H9 (cell line): Measurements from ENCODE around the gene STARD3. TPM values are rescaled to one million over a fixed set of nuclear protein-coding genes. Genes with fewer than 3 reads are reported as not detected.
A peak's percentile ranks its signal among the peaks of the same experiment; 100 is the strongest.

Source experiments
- DNase-seq: peaks from one replicate; pipeline ENCODE4 v3.0.0-alpha.2; 2017
- H2AFZ ChIP-seq: one replicate; pipeline ENCODE4 v1.6.1; 2013; ENCODE audit warnings: mild to moderate bottlenecking, low read length, control low read depth, moderate library complexity
- H2AK5ac ChIP-seq: 2 replicates; pipeline ENCODE4 v1.6.1; 2013; ENCODE audit warnings: low read length, control low read depth, mixed read lengths; ENCODE audit not compliant: insufficient read length
- H2BK120ac ChIP-seq: one replicate; pipeline ENCODE4 v1.6.1; 2013; ENCODE audit warnings: low read depth, mild to moderate bottlenecking, low read length, control low read depth, inconsistent platforms; ENCODE audit not compliant: poor library complexity, severe bottlenecking
- H2BK12ac ChIP-seq: 2 replicates; pipeline ENCODE4 v1.6.1; 2013; ENCODE audit warnings: low read length, control low read depth, mixed read lengths, low read depth; ENCODE audit not compliant: insufficient read length
- H2BK15ac ChIP-seq: 2 replicates; pipeline ENCODE4 v1.6.1; 2013; ENCODE audit warnings: low read depth, low read length, control low read depth
- H2BK20ac ChIP-seq: one replicate; pipeline ENCODE4 v1.6.1; 2013; ENCODE audit warnings: low read depth, mild to moderate bottlenecking, low read length, control low read depth, inconsistent platforms; ENCODE audit not compliant: poor library complexity, severe bottlenecking
- H2BK5ac ChIP-seq: 2 replicates; pipeline ENCODE4 v1.6.1; 2013; ENCODE audit warnings: low read length, control low read depth, mixed read lengths; ENCODE audit not compliant: insufficient read length
- H3K14ac ChIP-seq: 2 replicates; pipeline ENCODE4 v1.6.1; 2013; ENCODE audit warnings: low read length, control low read depth; ENCODE audit not compliant: insufficient read depth
- H3K18ac ChIP-seq: 2 replicates; pipeline ENCODE4 v1.6.1; 2013; ENCODE audit warnings: low read depth, mild to moderate bottlenecking, mixed read lengths, low read length, control low read depth; ENCODE audit not compliant: insufficient read length
- H3K23ac ChIP-seq: 2 replicates; pipeline ENCODE4 v1.6.1; 2013; ENCODE audit warnings: low read length, control low read depth, mixed read lengths, low read depth; ENCODE audit not compliant: insufficient read length
- H3K23me2 ChIP-seq: 2 replicates; pipeline ENCODE4 v1.6.1; 2013; ENCODE audit warnings: low read depth, mild to moderate bottlenecking, mixed read lengths, low read length, control low read depth; ENCODE audit not compliant: insufficient read length, poor library complexity, severe bottlenecking
- H3K27ac ChIP-seq: 2 replicates; pipeline ENCODE4 v1.5.1; 2013; ENCODE audit warnings: low read length, control low read depth, mixed read lengths, low read depth; ENCODE audit not compliant: insufficient read length
- H3K27me3 ChIP-seq: 2 replicates; pipeline ENCODE4 v1.6.1; 2013; ENCODE audit warnings: low read length, control low read depth, inconsistent platforms; ENCODE audit not compliant: insufficient read depth
- H3K4ac ChIP-seq: 2 replicates; pipeline ENCODE4 v1.6.1; 2013; ENCODE audit warnings: low read depth, mild to moderate bottlenecking, control low read depth, inconsistent platforms, low read length, moderate library complexity
- H3K4me1 ChIP-seq: 2 replicates; pipeline ENCODE4 v1.6.1; 2013; ENCODE audit warnings: low read length, control low read depth, inconsistent platforms; ENCODE audit not compliant: insufficient read depth
- H3K4me2 ChIP-seq: 2 replicates; pipeline ENCODE4 v1.6.1; 2013; ENCODE audit warnings: low read length, control low read depth, mixed read lengths; ENCODE audit not compliant: insufficient read length, insufficient read depth
- H3K56ac ChIP-seq: 2 replicates; pipeline ENCODE4 v1.6.1; 2013; ENCODE audit warnings: low read depth, mild to moderate bottlenecking, mixed read lengths, low read length, control low read depth; ENCODE audit not compliant: insufficient read length
- H3K79me1 ChIP-seq: 2 replicates; pipeline ENCODE4 v1.6.1; 2013; ENCODE audit warnings: low read depth, mild to moderate bottlenecking, moderate library complexity, low read length, control low read depth, inconsistent platforms; ENCODE audit not compliant: insufficient read depth, poor library complexity, severe bottlenecking
- H3K79me2 ChIP-seq: 2 replicates; pipeline ENCODE4 v1.6.1; 2013; ENCODE audit warnings: low read length, control low read depth, inconsistent platforms; ENCODE audit not compliant: insufficient read depth
- H3K9ac ChIP-seq: 2 replicates; pipeline ENCODE4 v1.6.1; 2013; ENCODE audit warnings: low read length, control low read depth, mixed read lengths; ENCODE audit not compliant: insufficient read length; ENCODE audit errors: extremely low read depth
- H3K9me3 ChIP-seq: one replicate; pipeline ENCODE4 v1.6.1; 2013; ENCODE audit warnings: low read depth, low read length, inconsistent platforms; ENCODE audit not compliant: control insufficient read depth
- H3T11ph ChIP-seq: one replicate; pipeline ENCODE4 v1.6.1; 2013; ENCODE audit warnings: mild to moderate bottlenecking, low read length, control low read depth, inconsistent platforms
- H4K20me1 ChIP-seq: one replicate; pipeline ENCODE4 v1.6.1; 2013; ENCODE audit not compliant: control insufficient read depth, insufficient read length, insufficient read depth
- H4K5ac ChIP-seq: 2 replicates; pipeline ENCODE4 v1.6.1; 2013; ENCODE audit warnings: low read depth, mild to moderate bottlenecking, mixed read lengths, low read length, control low read depth; ENCODE audit not compliant: insufficient read length
- H4K8ac ChIP-seq: replicated peaks from 2 replicates; pipeline ENCODE4 v1.6.1; 2013; ENCODE audit warnings: low read length, control low read depth, mixed read lengths, low read depth; ENCODE audit not compliant: insufficient read length
- H4K91ac ChIP-seq: 2 replicates; pipeline ENCODE4 v1.6.1; 2013; ENCODE audit warnings: low read depth, mild to moderate bottlenecking, moderate library complexity, mixed read lengths, low read length, control low read depth; ENCODE audit not compliant: insufficient read length
- H3K27ac Mint-ChIP-seq, 3 experiments: 2 replicates in 2 of 3; 3 replicates in 1 of 3; pipeline ENCODE4 v1.8.0; 2020 to 2021; ENCODE audit warnings: mixed read lengths in 3 of 3, mild to moderate bottlenecking in 1 of 3, moderate library complexity in 1 of 3
- H3K27me3 Mint-ChIP-seq: 2 replicates; pipeline ENCODE4 v1.8.0; 2021; ENCODE audit warnings: low read depth, mild to moderate bottlenecking, moderate library complexity, mixed read lengths
- H3K36me3 Mint-ChIP-seq, 3 experiments: 2 replicates in 2 of 3; 3 replicates in 1 of 3; pipeline ENCODE4 v1.8.0; 2020 to 2021; ENCODE audit warnings: low read depth in 3 of 3, mixed read lengths in 3 of 3; ENCODE audit not compliant: insufficient read depth in 1 of 3
- H3K4me1 Mint-ChIP-seq, 2 experiments: 2 replicates each; pipeline ENCODE4 v1.8.0; 2020; ENCODE audit warnings: mixed read lengths in 2 of 2
- H3K4me3 Mint-ChIP-seq, 2 experiments: 2 replicates in 1 of 2; 3 replicates in 1 of 2; pipeline ENCODE4 v1.8.0; 2020 to 2021; ENCODE audit warnings: mild to moderate bottlenecking in 2 of 2, mixed read lengths in 2 of 2, moderate library complexity in 1 of 2
- H3K9me3 Mint-ChIP-seq, 2 experiments: 2 replicates in 1 of 2; 3 replicates in 1 of 2; pipeline ENCODE4 v1.8.0; 2020; ENCODE audit warnings: mild to moderate bottlenecking in 2 of 2, mixed read lengths in 2 of 2, moderate library complexity in 1 of 2
- CTCF ChIP-seq: fragments of 200-600 bp; sonication (generic); conservative IDR thresholded peaks from 3 replicates; pipeline ENCODE4 v1.8.0; 2021; ENCODE audit warnings: antibody characterized with exemption, mild to moderate bottlenecking
- WGBS: extraction: QIAGEN DNeasy Blood & Tissue Kit; methylation state at CpG from one replicate; pipeline ENCODE4 v1.1.7; 2013; ENCODE audit warnings: missing lambda C conversion rate, low lambda C conversion rate, mixed read lengths; ENCODE audit not compliant: insufficient read length; ENCODE audit errors: extremely low coverage; 5-methylcytosine and 5-hydroxymethylcytosine counted together
- total RNA-seq: library from RNA; stranded (reverse); gene quantifications from 2 replicates; pipeline ENCODE4 v1.2.1, GENCODE V29; 2021

Gene STARD3
- total RNA-seq, 1 experiment from 2014 or later = 51.3 TPM

- H3K27ac ChIP-seq = no peak overlapping the region
- no peak overlapping the region for H4K8ac ChIP-seq
- H3K18ac ChIP-seq = no peak overlapping the region
- no peaks in the 10 kb centered on the region for H3K79me1 ChIP-seq
- H3K79me2 ChIP-seq = no peaks in the 10 kb centered on the region
- H3K4me3 Mint-ChIP-seq = no peak overlapping the region; a peak in 1 of 5 replicates
- no peak for DNase-seq
- TF ChIP-seq CTCF = no peak
- peaks cover 12 to 31% of the 10 kb centered on the region in 2 experiments for H3K4me1 Mint-ChIP-seq
- H3K56ac ChIP-seq = no peak overlapping the region
- H3K23ac ChIP-seq = no peak overlapping the region
- H2BK120ac ChIP-seq = no peak overlapping the region
- no peaks in the 10 kb centered on the region for H4K20me1 ChIP-seq
- no peak overlapping the region for H2AFZ ChIP-seq
- H3K27ac Mint-ChIP-seq = peak overlapping the region in 1 of 3 experiments; percentile 40; a peak in 1 of 7 replicates
- no peaks in the 10 kb centered on the region; the same call in 1 of the 2 replicates for H3K4me1 ChIP-seq
- H3K23me2 ChIP-seq = peaks cover 15% of the 10 kb centered on the region
- H3K4me2 ChIP-seq = no peak overlapping the region
- H2BK20ac ChIP-seq = no peak overlapping the region
- H3K27me3 ChIP-seq = peaks cover 52% of the 10 kb centered on the region
- H3T11ph ChIP-seq = no peak overlapping the region
- H2BK12ac ChIP-seq = no peak overlapping the region
- H4K91ac ChIP-seq = no peak overlapping the region
- H3K9ac ChIP-seq = no peak overlapping the region
- H2AK5ac ChIP-seq = no peak overlapping the region
- H3K27me3 Mint-ChIP-seq = peaks cover 99% of the 10 kb centered on the region
- H2BK5ac ChIP-seq = no peak overlapping the region
- no peak overlapping the region for H2BK15ac ChIP-seq
- no peaks in the 10 kb centered on the region for H3K36me3 Mint-ChIP-seq
- WGBS = no CpG with 5 or more reads among the region's 4 CpGs
- H4K5ac ChIP-seq = no peak overlapping the region
- no peak overlapping the region for H3K4ac ChIP-seq
- H3K9me3 ChIP-seq = no peaks in the 10 kb centered on the region
- no peaks in the 10 kb centered on the region for H3K9me3 Mint-ChIP-seq
- H3K14ac ChIP-seq = no peak overlapping the region
These were observed 27.4 kb upstream of the STARD3 start for GRCh38 chr17:39609416-39610025.
